ENCODE data around the gene CAPN6.

GRCh38 chrX:111282991-111283390 lies 12.7 kb upstream of the CAPN6 start:
- TF ChIP-seq CTCF (conservative IDR thresholded peaks at IDR 0.05; ENCODE audit: low read length) (no peak), EZH2phosphoT487 (IDR thresholded peaks at IDR 0.05; ENCODE audit: borderline replicate concordance) (no peak)
